ENCODE results near the gene LIPE. TPM values are rescaled to one million over a fixed set of nuclear protein-coding genes. Genes with fewer than 3 reads are reported as not detected.

Gene LIPE
- total RNA-seq, 1 donor from 2014 or later = 39.0 TPM

DNA sequence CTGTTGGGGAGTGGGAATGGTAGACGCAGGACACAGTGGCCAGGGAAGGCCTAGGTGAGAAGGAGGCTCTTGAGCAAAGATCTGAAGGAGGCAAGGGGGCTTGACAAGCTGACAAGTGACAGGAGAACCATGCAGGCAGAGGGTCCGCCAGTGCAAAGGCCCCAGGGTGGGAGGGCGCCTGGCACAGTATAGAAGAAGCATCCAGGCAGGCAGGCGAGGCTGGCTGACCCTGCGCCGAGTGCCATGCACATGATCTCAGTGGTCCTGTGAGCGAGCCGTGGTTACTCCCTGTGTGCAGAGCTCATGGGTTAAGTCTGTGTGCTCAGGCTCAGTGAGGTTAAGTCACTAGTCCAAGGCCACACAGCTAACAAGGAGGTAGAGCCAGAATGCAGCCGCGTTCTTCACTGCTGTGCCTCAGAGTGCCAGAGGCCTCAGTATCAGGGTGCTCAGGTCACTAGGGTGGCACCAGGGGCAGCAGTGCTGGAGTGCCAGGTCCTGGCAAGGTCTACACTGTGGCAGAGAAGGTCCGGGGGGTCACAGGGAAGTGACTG lies 52.3 kb downstream of the LIPE start:
- no peak overlapping the region for H3K4me3 Mint-ChIP-seq (ENCODE audit: unreplicated experiment)
- peaks cover 14% of the 10 kb centered on the region for H3K27me3 Mint-ChIP-seq (ENCODE audit: unreplicated experiment)
- peaks cover 8% of the 10 kb centered on the region for H3K36me3 Mint-ChIP-seq (ENCODE audit: unreplicated experiment)
- TF ChIP-seq, protein P1, sequence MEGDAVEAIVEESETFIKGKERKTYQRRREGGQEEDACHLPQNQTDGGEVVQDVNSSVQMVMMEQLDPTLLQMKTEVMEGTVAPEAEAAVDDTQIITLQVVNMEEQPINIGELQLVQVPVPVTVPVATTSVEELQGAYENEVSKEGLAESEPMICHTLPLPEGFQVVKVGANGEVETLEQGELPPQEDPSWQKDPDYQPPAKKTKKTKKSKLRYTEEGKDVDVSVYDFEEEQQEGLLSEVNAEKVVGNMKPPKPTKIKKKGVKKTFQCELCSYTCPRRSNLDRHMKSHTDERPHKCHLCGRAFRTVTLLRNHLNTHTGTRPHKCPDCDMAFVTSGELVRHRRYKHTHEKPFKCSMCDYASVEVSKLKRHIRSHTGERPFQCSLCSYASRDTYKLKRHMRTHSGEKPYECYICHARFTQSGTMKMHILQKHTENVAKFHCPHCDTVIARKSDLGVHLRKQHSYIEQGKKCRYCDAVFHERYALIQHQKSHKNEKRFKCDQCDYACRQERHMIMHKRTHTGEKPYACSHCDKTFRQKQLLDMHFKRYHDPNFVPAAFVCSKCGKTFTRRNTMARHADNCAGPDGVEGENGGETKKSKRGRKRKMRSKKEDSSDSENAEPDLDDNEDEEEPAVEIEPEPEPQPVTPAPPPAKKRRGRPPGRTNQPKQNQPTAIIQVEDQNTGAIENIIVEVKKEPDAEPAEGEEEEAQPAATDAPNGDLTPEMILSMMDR (IDR thresholded peaks at IDR 0.05; ENCODE audit: partially characterized antibody, unreplicated experiment) = no peak
- H3K9me3 Mint-ChIP-seq (ENCODE audit: unreplicated experiment) = peaks cover 6% of the 10 kb centered on the region
- H3K27ac Mint-ChIP-seq (ENCODE audit: unreplicated experiment) = no peak overlapping the region
- H3K4me1 Mint-ChIP-seq (ENCODE audit: low read depth, unreplicated experiment) = peaks cover 11% of the 10 kb centered on the region
- DNase-seq = no peak

DNA sequence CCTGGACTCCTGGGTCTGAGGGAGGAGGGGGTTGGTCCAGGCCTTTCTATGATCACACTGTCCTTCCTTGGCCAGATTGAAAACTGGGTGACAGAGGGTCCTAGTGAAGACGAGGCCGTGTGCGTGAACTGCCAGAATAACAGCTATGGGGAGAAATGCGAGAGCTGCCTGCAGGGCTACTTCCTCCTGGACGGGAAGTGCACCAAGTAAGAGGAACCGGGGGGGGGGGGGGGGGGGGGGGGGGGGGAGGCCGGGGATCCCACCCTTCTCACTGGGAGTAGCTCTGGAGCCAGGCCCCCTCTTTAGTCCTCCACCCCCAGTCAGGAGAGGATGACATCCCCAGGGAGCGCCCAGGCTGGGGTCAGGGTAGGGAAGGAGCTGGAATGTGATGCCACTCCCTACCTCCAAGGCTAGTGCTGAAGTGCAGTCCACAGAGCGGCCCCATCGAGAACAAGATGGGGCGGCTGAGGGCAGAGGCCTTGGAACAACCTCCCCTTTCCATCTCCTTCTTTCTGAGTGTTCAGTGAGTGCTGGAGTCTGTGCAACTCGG lies 56.5 kb downstream of the LIPE start:
- TF ChIP-seq, protein P1 (IDR thresholded peaks at IDR 0.05; ENCODE audit: partially characterized antibody, unreplicated experiment) = no peak
- Mint-ChIP-seq H3K27me3 (ENCODE audit: unreplicated experiment) (peaks cover 9% of the 10 kb centered on the region), H3K36me3 (ENCODE audit: unreplicated experiment) (peaks cover 13% of the 10 kb centered on the region), H3K4me1 (ENCODE audit: low read depth, unreplicated experiment) (peaks cover 14% of the 10 kb centered on the region), H3K9me3 (ENCODE audit: unreplicated experiment) (peaks cover 7% of the 10 kb centered on the region), H3K27ac (ENCODE audit: unreplicated experiment) (no peak overlapping the region), H3K4me3 (ENCODE audit: unreplicated experiment) (no peak overlapping the region)
- no peak for DNase-seq

DNA sequence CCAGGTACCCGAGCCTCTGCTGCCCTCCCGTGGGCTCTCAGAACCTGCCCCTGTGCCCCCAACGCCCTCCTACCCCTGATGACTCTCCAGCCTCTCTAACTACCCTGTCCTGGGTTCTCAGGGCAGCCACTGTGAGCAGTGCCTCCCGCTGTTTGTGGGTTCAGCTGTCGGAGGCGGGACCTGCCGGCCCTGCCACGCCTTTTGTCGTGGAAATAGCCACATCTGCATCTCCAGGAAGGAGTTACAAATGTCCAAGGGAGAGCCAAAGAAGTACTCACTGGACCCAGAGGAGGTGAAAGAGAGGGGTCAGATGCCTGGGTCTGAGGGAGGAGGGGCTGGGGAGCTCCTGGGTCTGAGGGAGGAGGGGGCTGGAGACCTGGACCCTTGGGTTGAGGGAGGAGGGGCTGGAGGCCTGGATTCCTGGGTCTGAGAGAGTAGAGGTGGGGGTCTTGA lies 57.1 kb downstream of the LIPE start:
- Mint-ChIP-seq H3K4me1 (ENCODE audit: low read depth, unreplicated experiment) (peaks cover 15% of the 10 kb centered on the region), H3K9me3 (ENCODE audit: unreplicated experiment) (peaks cover 7% of the 10 kb centered on the region), H3K36me3 (ENCODE audit: unreplicated experiment) (peaks cover 13% of the 10 kb centered on the region), H3K4me3 (ENCODE audit: unreplicated experiment) (no peak overlapping the region), H3K27ac (ENCODE audit: unreplicated experiment) (no peak overlapping the region), H3K27me3 (ENCODE audit: unreplicated experiment) (peaks cover 9% of the 10 kb centered on the region)
- DNase-seq = no peak
- TF ChIP-seq, protein P1 (IDR thresholded peaks at IDR 0.05; ENCODE audit: partially characterized antibody, unreplicated experiment) = no peak

DNA sequence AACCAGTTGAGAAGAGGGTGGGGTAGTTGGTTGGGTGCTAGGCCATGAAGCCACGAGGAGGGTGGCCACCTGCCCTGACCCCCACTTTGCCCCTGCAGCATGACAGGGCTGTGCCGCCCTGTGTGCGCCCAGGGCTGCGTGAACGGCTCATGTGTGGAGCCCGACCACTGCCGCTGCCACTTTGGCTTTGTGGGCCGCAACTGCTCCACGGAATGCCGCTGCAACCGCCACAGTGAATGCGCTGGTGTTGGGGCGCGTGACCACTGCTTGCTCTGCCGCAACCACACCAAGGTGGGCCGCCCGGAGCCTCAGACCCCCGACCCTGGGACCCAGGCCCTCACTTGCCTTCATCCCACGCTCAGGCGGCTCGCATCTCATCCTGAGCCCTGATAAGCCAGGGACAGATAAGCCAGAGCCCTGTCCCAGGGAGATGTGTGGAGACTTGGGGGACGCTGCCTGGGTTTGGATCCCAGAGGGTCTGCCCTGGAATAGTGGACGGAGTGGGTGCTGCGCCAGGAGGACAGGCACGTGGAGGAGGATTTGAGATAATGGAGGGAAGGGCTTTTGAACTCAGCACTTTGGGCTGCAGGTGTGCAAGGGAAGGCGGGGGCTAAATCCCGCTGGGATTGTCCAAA lies 57.6 kb downstream of the LIPE start:
- H3K4me1 Mint-ChIP-seq (ENCODE audit: low read depth, unreplicated experiment) = peaks cover 17% of the 10 kb centered on the region
- peaks cover 7% of the 10 kb centered on the region for H3K36me3 Mint-ChIP-seq (ENCODE audit: unreplicated experiment)
- no peak overlapping the region for H3K27ac Mint-ChIP-seq (ENCODE audit: unreplicated experiment)
- TF ChIP-seq, protein P1 (IDR thresholded peaks at IDR 0.05; ENCODE audit: partially characterized antibody, unreplicated experiment) = no peak
- peaks cover 9% of the 10 kb centered on the region for H3K27me3 Mint-ChIP-seq (ENCODE audit: unreplicated experiment)
- H3K9me3 Mint-ChIP-seq (ENCODE audit: unreplicated experiment) = peaks cover 7% of the 10 kb centered on the region
- no peak overlapping the region for H3K4me3 Mint-ChIP-seq (ENCODE audit: unreplicated experiment)
- no peak for DNase-seq

DNA sequence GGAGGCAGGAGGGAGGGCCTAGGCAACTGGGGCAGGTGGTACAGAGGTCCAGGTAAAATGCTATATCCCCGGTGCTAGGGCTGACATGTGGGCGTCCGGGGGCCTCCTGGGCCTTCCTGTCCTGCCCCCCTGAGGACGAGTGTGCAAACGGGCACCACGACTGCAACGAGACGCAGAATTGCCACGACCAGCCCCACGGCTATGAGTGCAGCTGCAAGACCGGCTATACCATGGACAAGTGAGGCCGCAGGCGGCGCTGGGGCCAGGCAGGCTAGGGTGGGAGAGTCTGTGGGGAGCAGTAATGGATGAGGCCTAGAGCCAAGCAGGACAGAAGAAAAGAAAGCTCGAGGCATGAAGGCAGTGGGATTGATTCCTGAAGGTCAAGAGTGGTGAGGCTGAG lies 58.4 kb downstream of the LIPE start:
- Mint-ChIP-seq H3K4me3 (ENCODE audit: unreplicated experiment) (no peak overlapping the region), H3K27ac (ENCODE audit: unreplicated experiment) (no peak overlapping the region), H3K9me3 (ENCODE audit: unreplicated experiment) (peaks cover 7% of the 10 kb centered on the region), H3K36me3 (ENCODE audit: unreplicated experiment) (peaks cover 10% of the 10 kb centered on the region), H3K4me1 (ENCODE audit: low read depth, unreplicated experiment) (peaks cover 17% of the 10 kb centered on the region), H3K27me3 (ENCODE audit: unreplicated experiment) (peaks cover 5% of the 10 kb centered on the region)
- TF ChIP-seq, protein P1 (IDR thresholded peaks at IDR 0.05; ENCODE audit: partially characterized antibody, unreplicated experiment) = no peak
- DNase-seq = no peak
